HL-60 (cell line): ENCODE results near the gene TBC1D23.
A peak's percentile ranks its signal among the peaks of the same experiment; 100 is the strongest.

Experiments
- DNase-seq, 2 experiments: peaks; one replicate each; pipeline ENCODE4 v3.0.0-alpha.2; 2010 to 2020; ENCODE audit warnings: low read depth in 1 of 2, low spot score in 1 of 2
- H3K27ac ChIP-seq: fragments of 250-450 bp; sonication (Bioruptor Pico); replicated peaks from 2 replicates; pipeline ENCODE4 v1.5.1; 2020; ENCODE audit warnings: mild to moderate bottlenecking, moderate library complexity
- H3K27me3 ChIP-seq: fragments of 250-450 bp; sonication (Bioruptor Pico); 2 replicates; pipeline ENCODE4 v1.5.1; 2021; ENCODE audit warnings: mild to moderate bottlenecking, moderate library complexity; ENCODE audit not compliant: insufficient read depth, poor library complexity, severe bottlenecking
- H3K4me3 ChIP-seq: replicated peaks from 2 replicates; pipeline ENCODE4 v1.5.1; 2011; ENCODE audit warnings: mild to moderate bottlenecking, control low read depth, low read length; ENCODE audit not compliant: insufficient read depth
- GABPA ChIP-seq: IDR thresholded peaks from 2 replicates; pipeline ENCODE4 v1.6.1; 2012; ENCODE audit warnings: low read depth
- POLR2AphosphoS5 ChIP-seq: IDR thresholded peaks from 2 replicates; pipeline ENCODE4 v1.6.1; 2012; ENCODE audit warnings: low read depth
- SPI1 ChIP-seq: IDR thresholded peaks from 2 replicates; pipeline ENCODE4 v1.6.1; 2012; ENCODE audit warnings: low read depth, mild to moderate bottlenecking, borderline replicate concordance
- TF ChIP-seq, protein P1 (sequence below): IDR thresholded peaks from one replicate; pipeline ENCODE4 v1.5.1; 2011; ENCODE audit warnings: low read length, control low read depth, inconsistent platforms; ENCODE audit not compliant: insufficient read depth
- TF ChIP-seq, protein P2 (sequence below): IDR thresholded peaks from 2 replicates; pipeline ENCODE4 v1.6.1; 2012; ENCODE audit warnings: low read depth; ENCODE audit not compliant: insufficient replicate concordance

Gene TBC1D23

DNA sequence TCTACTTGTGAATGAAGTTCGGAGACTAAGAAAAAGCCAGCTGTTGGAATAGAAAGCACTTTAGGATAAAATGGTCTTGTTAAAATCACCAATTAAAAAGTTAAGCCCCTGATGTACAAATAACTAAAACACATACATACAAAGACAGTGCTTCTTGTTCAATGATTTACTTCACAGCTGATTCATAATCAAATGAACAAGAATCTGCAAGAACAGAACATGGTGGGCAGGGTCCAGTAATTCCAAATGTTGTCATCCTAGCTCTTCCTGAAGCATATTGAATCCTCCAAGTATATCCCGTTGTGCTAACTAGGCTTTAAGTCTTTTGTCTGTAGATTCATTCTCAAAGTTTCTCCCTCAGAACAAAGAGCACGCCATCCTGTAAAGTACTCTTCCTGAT lies 98.2 kb downstream of the TBC1D23 start:
- no peak overlapping the region for H3K4me3 ChIP-seq
- H3K27ac ChIP-seq: no peak overlapping the region

DNA sequence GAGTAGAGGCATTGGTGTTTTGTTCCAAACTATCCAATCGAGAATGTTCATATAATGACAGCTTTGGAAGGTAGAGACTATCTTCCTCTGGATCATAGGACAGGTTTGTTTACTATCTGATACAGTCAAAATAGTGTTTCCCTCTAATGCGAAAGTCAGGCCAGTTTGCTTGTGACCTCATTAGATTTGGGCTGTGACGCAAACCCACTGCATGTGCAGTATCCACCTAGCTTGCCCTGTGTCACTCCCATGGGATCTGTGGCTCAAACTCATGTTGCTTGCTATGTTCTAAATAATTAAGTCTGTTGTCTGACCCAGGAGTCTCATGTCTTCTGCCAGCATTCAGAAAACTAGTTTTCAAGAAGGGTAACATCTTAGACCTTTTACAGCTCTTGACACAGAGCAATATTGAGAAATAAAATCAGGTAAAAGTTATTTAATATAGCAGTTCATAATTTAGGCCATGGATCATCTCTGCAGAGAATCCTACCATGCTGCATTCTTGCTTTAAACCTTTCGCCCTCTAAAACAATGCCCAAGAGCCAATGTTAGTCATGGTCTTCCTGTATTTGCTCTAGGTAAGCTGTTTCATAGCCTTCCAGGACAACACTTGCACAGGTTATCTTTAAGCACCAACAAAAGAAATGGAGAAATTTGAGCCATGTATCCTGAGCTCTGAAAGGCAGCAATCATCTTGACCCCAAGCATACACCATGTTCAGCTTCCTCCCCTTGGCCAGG lies 100.1 kb downstream of the TBC1D23 start:
- no peak for TF ChIP-seq GABPA
- TF ChIP-seq POLR2AphosphoS5: peak; percentile 15; the same call in 1 of the 2 replicates
- Histone ChIP-seq H3K4me3 (no peak overlapping the region), H3K27ac (no peak overlapping the region), H3K27me3 (no peaks in the 10 kb centered on the region)
- DNase-seq: no peak

More for the DNA sequence above, 98.2 kb downstream of the TBC1D23 start:
- no peak for DNase-seq
- TF ChIP-seq, protein P1, sequence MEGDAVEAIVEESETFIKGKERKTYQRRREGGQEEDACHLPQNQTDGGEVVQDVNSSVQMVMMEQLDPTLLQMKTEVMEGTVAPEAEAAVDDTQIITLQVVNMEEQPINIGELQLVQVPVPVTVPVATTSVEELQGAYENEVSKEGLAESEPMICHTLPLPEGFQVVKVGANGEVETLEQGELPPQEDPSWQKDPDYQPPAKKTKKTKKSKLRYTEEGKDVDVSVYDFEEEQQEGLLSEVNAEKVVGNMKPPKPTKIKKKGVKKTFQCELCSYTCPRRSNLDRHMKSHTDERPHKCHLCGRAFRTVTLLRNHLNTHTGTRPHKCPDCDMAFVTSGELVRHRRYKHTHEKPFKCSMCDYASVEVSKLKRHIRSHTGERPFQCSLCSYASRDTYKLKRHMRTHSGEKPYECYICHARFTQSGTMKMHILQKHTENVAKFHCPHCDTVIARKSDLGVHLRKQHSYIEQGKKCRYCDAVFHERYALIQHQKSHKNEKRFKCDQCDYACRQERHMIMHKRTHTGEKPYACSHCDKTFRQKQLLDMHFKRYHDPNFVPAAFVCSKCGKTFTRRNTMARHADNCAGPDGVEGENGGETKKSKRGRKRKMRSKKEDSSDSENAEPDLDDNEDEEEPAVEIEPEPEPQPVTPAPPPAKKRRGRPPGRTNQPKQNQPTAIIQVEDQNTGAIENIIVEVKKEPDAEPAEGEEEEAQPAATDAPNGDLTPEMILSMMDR: no peak
- TF ChIP-seq GABPA (no peak), SPI1 (no peak), POLR2AphosphoS5 (no peak)
- TF ChIP-seq, protein P2, sequence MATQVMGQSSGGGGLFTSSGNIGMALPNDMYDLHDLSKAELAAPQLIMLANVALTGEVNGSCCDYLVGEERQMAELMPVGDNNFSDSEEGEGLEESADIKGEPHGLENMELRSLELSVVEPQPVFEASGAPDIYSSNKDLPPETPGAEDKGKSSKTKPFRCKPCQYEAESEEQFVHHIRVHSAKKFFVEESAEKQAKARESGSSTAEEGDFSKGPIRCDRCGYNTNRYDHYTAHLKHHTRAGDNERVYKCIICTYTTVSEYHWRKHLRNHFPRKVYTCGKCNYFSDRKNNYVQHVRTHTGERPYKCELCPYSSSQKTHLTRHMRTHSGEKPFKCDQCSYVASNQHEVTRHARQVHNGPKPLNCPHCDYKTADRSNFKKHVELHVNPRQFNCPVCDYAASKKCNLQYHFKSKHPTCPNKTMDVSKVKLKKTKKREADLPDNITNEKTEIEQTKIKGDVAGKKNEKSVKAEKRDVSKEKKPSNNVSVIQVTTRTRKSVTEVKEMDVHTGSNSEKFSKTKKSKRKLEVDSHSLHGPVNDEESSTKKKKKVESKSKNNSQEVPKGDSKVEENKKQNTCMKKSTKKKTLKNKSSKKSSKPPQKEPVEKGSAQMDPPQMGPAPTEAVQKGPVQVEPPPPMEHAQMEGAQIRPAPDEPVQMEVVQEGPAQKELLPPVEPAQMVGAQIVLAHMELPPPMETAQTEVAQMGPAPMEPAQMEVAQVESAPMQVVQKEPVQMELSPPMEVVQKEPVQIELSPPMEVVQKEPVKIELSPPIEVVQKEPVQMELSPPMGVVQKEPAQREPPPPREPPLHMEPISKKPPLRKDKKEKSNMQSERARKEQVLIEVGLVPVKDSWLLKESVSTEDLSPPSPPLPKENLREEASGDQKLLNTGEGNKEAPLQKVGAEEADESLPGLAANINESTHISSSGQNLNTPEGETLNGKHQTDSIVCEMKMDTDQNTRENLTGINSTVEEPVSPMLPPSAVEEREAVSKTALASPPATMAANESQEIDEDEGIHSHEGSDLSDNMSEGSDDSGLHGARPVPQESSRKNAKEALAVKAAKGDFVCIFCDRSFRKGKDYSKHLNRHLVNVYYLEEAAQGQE: no peak
- H3K27me3 ChIP-seq: no peaks in the 10 kb centered on the region

DNA sequence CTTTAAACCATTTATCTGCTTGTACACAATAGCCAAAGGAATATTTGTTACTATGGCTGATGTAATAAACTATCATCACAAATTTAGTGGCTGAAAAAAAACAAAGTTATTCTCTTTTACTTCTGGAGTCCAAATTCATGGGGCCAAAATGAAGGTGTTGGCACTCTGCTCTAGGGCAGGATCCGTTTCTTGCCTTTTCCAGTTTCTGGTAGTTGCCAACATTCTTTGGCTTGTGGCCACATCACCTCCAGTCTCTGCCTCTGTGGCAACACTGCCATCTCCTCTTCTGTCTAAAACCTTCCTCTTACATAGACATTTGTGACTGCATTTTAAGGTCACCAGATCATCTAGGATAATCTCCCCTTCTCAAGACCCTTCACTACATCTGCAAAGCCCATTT lies 101.1 kb downstream of the TBC1D23 start:
- TF ChIP-seq GABPA (no peak), SPI1 (no peak), POLR2AphosphoS5 (0 out of 2 replicates have a peak, but pooled peaks have one; percentile 23)
- TF ChIP-seq, protein P1: no peak
- TF ChIP-seq, protein P2: no peak
- H3K27ac ChIP-seq: no peak overlapping the region
- no peak for DNase-seq
- H3K27me3 ChIP-seq: no peaks in the 10 kb centered on the region
- no peak overlapping the region for H3K4me3 ChIP-seq

DNA sequence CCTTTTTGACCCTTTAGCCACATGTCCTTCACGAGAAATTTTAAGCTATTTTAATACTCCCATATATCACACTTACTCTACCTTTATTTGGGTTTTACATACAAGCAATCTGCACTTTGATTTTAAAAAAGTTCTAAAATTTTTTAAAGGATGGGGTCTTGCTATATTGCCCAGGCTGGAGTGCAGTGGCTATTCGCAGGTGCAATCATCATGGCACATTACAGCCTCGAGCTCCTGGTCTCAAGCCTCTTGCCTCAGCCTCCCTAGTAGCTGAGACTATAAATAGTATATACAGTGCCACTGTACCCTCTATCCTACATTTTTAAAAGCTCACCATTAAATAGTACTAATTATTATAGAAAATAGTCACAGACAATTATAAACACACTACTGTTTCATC lies 103.6 kb downstream of the TBC1D23 start:
- TF ChIP-seq, protein P1: no peak
- TF ChIP-seq, protein P2: no peak
- TF ChIP-seq SPI1: no peak
- TF ChIP-seq GABPA: no peak
- TF ChIP-seq POLR2AphosphoS5: no peak
- no peaks in the 10 kb centered on the region for H3K27me3 ChIP-seq
- no peak overlapping the region for H3K27ac ChIP-seq
- no peak for DNase-seq
- H3K4me3 ChIP-seq: no peak overlapping the region
